Measurements from ENCODE around the gene ADCY4. TPM values are rescaled to one million over a fixed set of nuclear protein-coding genes. Genes with fewer than 3 reads are reported as not detected.
"Not testable (repeated sequence)": the region's sequence is repeated elsewhere in the genome, so short reads cannot be mapped to it uniquely, and the experiment has no call there.

ADCY4 gene
- polyA plus RNA-seq, 12 donors: 8.4 to 26.2 (median 16.9) TPM; not detected in 1

DNA sequence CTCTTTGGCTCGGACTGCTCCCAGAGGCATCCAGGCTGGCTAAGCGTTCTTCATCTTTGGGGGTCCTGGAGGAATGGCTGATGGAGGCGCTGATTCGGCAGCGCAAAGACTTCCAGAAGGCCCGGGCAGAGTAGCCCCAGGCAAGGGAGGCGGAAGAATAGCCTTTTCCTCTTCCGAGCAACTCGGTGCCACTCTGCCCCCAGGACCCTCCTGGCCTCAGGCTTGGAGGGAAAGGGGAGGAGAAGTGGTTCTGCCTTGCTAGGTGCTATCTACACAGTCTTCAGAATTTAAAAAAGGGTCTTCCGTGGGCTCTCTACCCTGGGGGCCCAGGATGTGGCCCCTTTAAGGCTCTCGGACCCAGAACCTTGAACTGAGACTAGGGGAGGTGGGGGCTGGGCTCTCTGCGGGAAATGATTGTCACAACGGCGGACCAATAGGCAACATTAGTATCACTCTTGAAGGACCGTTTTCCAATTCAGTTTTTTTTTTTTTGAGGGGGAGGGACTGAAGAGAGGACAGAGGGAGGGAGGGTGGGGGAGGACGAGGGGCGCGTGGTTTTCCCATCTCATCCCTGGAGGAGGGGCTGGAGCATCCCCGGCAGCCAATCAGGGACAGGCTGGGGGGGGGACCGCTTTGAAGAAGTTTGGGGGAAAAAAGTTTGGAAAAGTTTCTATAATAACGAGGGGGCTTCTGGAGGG is 32.8 kb upstream of the ADCY4 start, which contains the start of gene NFATC4:
TSS of gene NFATC4 (plus strand) at position 671 of the 698 bp plus-strand sequence. CDS start 157 bp downstream, outside the sequence.
- peak; percentile 94 for DNase-seq

DNA sequence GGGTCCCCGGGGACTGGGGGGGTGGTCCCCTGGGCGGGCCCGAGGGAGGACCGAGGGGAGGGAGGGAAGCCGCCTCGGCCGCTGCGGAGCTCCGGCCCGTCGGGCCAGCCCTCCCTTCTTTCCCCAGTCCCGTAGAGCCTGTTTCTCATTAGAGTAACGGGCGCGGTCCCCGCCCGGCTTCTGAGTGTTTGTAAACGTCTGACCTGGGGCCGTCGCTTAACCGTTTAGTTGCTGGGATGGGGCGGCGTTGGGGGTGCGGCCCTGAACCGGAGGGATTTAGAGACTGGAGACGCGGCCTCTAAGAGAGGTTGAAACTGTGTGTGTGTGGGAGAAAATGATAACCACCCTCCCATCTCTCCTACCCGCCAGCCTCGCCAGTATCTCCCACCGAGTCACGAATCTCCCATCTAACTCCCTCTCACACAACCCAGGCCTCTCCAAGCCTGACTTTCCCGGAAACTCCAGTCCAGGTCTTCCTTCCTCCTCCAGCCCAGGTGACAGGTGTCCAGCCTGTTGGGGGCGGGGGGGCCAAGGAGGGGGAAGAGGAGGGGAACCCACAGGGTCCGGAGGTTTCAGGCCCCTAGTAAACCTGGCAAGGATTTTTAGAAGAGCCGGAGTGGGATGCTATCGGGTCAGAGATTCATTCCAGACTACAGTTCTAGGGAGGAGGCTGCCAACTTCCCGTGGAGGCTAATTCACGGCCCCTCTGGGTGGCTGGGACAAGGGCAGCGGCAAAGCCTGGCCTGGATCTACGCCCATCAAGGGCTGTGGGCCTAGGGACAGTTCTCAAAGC is 32.0 kb upstream of the ADCY4 start:
- DNase-seq: peak; percentile 90

DNA sequence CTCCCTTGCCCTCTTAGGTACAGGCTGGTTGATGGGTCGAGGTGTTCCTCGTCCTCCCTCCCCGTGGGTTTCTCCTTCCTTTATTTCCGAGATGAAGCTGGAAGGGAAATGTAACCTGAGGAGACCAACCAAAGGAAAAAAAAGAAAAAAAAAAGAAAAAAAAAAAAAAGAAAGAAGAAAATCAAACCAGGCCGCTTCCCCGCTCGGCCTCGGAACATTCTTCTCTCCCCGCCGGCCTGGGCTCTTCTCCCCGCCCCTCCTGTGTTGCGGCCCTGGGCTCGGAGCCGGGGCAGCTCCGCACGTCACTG is 31.5 kb upstream of the ADCY4 start:
- DNase-seq: no peak

DNA sequence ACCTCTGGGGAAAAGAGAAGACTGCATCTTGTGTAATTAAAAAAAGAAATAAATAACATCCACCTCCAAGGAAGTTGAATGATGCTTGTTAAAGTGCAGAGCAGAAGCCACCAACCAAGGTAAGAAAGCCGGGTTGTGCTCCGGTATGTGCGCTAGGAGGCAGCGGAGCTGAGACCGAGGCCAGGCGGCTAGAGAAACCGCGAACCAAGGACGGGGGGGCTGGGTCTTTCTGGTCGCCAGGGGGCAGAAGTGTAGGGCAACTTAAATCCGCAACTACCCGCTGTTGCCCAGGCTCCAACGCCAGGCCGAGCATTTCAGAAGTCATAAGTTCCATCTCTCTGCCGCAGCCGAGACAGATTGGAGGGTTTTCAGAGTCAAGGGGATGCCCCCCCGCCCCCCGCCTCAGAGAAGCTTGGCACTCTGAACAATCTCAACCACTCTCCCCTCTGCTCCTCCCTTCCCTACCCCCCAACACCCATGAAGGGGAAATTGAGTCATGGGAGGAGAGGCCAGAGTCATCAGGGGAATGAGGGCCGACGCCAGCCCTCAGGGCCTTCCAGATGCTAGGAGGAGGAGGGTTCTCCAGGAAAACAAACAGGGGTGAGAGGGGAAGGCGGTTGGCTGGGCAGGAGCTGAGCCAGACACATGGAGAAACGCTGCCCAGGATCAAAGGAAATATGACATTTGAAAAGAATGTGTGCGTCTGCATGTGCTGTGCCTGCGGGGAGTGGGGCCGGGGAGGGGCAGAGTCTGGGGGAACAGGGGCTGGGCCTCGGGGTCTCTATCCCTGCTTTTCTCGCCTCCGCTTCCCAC is 30.9 kb upstream of the ADCY4 start:
- DNase-seq: peak; percentile 88

DNA sequence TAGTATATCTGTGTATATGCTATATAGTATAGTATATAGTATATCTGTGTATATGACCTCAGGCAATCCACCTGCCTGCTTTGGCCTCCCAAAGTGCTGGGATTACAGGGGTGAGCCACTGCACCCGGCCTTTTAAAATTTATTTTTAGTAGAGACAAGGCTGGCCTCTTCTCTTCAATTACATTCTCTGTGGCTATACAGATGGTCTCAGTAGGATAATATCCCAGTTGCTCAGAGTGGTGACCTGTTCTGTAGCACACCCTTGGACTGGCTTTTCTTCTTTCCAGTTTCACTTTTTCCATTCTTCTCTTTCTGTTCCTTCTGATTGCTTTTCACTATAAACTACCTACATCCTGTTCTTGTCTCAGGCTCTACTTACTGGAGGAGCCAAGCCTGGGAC is 30.0 kb upstream of the ADCY4 start:
- no peak for DNase-seq

DNA sequence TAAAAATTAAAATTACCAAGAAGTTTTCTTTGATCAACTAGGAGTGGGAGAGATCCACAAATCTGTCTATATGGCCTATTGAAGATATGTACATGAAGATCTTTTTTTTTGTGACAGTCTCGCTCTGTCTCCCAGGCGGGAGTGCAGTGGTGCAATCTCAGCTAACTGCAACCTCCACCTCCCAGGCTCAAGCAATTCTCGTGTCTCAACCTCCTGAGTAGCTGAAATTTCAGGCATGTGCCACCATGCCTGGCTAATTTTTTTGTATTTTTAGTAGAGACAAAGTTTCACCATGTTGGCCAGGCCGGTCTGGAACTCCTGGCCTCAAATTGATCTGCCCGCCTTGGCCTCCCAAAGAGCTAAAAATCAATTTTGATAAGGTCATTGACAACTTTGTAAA is 28.5 kb upstream of the ADCY4 start:
- DNase-seq: no peak

DNA sequence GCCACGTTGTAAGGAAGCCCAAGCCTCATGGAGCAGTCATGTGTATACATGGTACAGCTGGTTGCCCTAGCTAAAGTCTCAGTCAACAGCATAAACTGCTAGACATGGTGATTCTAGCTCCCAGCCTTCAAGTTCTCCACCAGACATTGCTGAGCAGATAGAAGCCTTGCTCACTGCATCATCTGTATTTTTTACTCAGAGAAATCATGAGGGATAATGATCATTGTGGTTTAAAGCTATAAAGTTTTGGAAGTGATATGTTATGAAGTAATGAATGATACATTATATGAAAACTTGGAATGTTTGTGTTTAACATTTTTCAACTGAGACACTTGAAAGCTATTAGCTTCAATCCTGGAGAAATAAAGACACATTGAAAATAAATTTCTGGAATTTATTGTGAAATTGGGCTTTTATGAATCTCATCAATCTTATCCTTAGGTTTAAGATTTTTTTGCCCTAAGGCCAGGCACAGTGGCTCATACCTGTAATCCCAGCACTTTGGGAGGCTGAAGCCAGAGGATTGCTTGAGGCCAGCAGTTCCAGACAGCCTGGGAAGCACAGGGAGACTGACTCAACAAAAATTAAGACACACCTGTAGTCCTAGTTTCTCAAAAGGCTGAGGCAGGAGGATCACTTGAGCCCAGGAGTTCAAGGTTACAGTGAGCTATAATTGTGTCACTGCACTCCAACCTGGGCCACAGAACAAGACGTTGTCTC is 27.5 kb upstream of the ADCY4 start:
- no peak for DNase-seq

DNA sequence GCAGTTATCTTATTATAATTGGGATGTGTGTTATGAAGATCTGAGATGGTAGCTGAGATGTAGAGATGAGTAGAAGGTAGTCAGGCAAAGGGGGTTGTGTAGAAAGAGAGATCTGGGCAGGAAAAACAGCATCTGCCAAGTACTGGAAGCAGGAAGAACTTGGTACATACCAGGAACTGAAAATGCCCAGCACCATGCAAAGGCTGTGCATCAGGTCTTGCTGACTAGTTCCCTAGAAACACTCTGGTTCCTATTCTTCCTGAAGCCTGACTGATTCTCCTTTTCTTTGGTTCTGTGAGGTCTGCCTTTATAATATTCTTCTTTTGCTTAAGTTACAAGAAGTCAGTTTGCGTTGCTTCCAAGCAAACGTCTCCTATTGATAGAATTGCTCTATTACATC is 26.5 kb upstream of the ADCY4 start:
- DNase-seq: no peak

DNA sequence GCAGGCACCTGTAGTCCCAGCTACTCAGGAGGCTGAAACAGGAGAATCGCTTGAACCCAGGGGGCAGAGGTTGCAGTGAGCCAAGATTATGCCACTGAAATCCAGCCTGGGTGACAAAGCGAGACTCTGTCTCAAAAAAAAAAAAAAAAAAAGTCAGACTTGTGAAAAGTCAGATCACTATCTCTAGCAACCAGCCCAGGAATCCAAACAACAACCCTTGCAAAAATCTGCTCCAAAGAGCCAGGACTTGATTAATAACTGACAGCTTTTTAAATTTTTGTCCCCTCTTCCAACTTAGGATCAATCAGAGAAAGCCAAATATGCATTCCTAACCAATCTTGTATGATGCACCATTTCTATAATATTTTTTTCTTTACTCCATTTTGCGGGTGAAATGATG is 25.4 kb upstream of the ADCY4 start:
- no peak for DNase-seq

DNA sequence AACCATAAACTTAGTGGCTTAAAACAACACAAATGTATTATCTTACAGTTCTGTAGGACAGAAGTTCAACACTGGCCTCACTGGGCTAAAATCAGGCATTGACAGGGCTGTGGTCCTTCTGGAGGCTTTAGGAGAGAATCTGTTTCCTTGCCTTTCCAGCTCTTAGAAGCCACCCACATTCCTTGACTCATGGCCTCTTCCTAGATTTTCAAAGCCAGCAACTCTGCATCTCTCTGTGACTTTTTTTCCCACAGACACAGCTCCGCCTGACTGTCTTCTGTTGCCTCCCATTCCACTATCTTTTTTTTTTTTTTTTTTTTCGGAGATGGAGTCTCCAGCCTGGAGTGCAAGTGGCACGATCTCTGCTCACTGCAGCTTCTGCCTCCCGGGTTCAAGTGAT is 21.3 kb upstream of the ADCY4 start:
- no peak for DNase-seq

DNA sequence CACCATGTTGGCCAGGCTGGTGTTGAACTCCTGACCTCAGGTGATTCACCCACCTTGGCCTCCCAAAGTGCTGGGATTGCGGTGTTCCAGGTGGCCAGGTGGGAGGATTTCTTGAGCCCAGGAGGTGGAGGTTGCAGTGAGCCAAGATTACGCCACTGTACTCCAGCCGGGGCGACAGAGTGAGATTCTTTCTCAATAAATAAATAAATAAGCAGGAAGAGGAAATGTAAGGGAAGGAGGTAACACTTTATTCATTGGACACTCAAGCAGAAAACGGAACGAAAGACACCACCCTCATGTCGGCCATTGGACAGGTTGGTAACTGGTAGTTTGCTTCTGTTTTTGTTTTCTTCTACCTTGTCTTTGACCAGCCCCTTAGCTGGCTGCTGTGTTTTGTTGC is 20.1 kb upstream of the ADCY4 start:
- no peak for DNase-seq

DNA sequence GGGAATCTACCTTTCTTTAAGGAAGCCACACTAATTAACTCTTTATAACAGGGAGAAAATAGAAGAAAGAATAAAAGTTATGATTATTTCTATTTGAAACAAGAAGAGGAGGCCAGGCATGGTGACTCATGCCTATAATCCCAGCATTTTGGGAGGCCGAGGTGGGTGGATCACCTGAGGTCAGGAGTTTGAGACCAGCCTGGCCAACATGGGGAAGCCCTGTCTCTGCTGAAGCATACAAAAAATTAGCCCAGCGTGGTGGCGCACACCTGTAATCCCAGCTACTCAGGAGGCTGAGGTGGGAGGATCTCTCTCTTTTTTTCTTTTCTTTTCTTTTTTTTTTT is 19.6 kb upstream of the ADCY4 start:
- DNase-seq: not testable (repeated sequence)

DNA sequence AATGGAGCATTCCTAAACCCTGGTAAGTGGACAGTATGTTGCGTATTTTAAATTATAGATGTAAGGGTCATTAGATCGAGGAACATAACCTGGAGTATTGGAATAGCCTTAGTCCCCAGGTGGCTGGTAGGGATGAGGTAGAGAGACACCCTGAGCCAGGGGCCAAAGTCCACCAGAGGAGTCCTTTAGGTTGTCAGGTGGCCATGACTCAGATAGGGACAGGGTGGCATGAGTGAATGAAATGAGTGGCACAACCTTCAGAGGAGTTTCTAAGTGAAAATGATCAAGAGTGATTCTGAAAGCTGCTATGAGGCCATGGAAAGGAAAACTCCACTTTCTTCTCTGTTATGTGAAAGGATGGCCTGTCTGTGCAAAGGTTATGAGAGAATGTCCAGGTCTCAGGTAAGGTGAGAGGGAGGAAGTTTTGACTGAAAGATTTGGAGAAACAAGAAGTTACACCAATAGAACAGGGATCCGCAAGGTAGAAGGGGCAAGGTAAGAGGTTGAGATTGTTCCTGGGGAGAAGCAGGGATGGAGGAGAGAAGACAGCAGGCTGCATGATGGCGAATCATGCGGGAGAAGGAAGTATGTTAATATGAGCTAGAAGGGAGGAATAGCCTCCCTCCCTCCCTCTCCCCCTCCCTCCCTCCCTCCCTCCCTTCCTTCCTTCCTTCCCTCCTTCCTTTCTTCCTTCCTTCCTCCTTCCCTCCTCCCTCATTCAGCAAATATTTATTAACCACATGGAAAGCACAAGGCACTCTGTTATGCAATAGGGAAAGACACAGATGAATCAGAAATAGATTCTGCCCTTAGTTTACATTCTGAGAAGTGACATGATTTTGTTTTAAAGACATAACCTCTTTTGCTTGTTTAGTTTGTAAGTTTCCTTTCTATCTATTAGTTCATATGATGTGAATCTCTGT is 18.9 kb upstream of the ADCY4 start:
- DNase-seq: no peak

DNA sequence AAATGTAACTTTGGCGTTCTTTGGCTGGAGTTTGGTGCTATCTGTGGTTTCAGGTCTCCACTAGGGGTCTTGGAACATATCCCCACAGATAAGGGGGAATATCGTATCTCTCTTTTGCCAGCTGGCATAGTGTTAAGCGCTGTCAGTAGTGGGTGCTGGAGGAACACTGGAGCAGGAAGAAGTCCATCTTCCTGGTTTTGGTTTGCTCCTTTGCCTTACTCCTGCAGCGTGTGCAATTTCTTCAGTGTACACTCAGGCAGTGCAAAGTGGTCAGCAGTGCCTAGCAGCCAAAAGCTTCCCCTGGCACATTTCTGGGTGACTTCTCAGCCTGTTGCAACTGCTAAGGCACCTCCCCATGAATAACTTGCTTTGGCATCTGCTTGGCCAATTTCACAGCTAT is 16.6 kb upstream of the ADCY4 start:
- no peak for DNase-seq

DNA sequence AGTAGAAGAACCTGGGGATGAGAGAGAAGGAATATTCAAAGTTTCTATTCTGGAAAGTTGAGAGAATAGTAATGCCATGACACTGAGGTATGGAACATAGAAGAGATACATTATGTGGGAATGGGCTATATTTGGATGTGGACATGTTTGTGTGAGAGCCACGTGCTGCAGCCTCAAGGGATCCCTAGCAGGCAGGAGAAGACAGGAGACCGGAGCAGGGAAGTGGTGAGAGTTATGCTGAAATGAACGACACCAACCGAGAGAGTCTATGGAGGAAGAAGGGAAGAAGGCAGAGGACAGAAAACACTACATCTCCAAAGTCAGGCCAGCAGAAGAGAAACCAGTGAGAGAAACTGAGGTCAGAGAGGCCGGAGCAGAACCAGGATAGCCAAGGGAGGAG is 14.9 kb upstream of the ADCY4 start:
- DNase-seq: no peak

DNA sequence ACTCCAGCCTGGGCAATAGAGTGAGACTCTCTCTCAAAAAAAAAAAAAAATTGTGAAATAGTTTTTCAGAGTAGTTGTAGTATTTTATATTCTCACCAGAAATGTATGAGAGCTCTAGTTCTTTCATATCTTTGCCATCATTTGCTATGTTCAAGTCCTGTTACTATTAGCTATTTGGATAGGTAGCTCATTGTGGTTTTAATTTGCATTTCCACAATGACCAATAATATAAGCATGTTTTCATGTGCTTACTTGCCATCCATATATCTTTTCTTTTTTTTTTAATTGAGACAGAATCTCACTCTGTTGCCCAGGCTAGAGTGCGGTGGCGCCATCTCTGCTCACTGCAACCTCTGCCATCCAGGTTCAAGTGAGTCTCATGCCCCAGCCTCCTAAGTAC is 13.3 kb upstream of the ADCY4 start:
- no peak for DNase-seq

DNA sequence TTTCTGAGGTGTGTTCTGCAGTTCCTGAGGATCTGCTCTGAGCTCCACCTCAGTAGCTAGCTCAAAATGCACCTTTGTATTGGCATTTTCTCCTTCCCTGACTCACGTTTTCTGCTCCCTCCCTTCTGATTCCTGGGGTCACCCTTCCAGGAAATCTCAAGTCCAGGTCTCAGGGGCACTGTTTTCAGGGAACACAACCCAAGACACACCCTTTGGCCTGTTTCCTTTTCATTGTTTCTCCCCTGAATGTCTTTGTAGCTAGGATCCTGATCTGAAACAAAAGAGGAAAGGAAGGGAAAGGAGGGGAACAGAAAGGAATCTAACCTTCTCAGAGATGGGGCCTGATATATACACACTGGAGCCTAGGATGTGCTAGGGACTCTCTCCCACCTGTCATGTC is 12.3 kb upstream of the ADCY4 start:
- no peak for DNase-seq

DNA sequence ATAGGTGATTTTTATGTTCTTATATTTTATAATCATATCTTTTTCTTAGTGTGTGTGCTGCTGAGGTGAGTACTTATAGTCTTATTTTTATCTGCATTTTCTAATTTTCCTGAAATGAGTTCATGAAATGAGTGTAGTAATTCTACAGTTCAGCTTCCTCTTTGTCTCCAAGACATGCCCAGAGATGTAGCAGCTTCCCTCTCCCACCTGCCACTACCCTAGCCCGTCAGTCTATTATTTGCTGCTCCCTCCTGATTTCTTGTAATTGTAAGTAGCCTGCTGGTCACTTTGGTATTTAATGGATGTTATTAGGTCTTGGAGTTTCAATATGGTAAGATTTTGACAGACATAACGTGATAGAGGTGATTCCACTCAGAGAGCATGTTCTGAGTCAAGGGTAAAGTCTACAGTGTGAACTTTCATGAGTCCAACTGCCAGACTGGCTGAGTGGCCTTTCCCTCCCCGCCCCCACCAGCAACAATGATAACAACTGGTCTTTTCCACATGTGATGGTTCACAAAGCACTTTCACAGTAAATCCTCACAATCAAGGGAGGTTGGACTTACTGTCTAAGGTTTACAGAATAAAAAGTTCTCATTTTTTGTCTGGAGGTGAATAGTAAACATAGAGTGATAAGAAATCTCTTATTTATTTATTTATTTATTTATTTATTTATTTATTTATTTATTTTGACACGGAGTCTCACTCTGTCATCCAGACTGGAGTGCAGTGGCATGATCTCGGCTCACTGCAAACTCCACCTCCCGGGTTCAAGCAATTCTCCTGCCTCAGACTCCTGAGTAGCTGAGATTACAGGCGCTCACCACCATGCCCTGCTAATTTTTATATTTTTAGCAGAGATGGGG is 9.2 kb upstream of the ADCY4 start:
- no peak for DNase-seq

DNA sequence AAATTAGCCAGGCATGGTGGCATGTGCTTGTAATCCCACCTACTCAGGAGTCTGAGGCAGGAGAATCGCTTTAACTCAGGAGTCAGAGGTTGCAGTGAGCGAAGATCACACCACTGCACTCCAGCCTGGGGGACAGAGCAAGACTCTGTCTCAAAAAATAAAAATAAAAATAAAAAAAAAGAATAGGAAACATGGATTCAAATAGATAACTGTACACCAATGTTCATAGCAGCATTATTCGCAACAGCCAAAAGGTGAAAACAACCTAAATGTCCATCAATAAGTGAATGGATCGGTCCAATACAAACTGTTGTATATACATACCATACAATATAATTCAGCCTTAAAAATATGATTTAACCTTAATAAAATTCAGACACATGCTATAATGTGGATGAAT is 8.0 kb upstream of the ADCY4 start:
- DNase-seq: no peak

DNA sequence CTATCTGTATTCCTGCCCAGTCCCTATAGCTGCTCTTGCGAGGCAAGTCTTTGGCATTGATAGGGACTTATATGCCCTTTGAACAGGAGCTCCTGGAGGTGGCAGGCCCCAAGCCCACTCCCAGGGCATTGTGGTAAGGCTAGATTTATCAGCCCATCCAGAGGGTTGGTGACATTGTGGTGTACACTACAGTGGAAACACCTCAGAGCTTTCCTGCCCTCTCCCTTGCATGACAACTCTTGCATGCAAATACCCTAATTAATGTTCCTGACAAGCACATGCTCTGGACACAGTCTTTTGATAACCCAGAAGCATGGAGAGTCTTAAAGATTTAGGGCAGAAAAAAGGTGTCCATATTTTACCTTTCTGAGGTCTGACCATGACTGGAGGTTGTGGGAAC is 5.7 kb upstream of the ADCY4 start:
- no peak for DNase-seq

Data from muscle of arm (tissue), 12 donors.